Neural progenitor cell (in vitro differentiated cells): ENCODE results near the gene PHEX. TPM values are rescaled to one million over a fixed set of nuclear protein-coding genes. Genes with fewer than 3 reads are reported as not detected.

Source experiments
- DNase-seq: peaks from one replicate; pipeline ENCODE4 v3.0.0-alpha.2; 2016; ENCODE audit warnings: low spot score
- H2AFZ ChIP-seq: fragments of 200-600 bp; sonication (generic); replicated peaks from 2 replicates; pipeline ENCODE4 v1.6.1; 2016; ENCODE audit warnings: antibody characterized with exemption
- H3F3A ChIP-seq: fragments of 200-600 bp; sonication (generic); 2 replicates; pipeline ENCODE4 v1.6.1; 2016; ENCODE audit warnings: antibody characterized with exemption, low read depth
- H3K27ac ChIP-seq: fragments of 200-600 bp; sonication (generic); 2 replicates; pipeline ENCODE4 v1.5.1; 2016; ENCODE audit warnings: mild to moderate bottlenecking
- H3K27me3 ChIP-seq: fragments of 200-600 bp; sonication (generic); 2 replicates; pipeline ENCODE4 v1.6.1; 2016; ENCODE audit warnings: mild to moderate bottlenecking, moderate library complexity
- H3K36me3 ChIP-seq: fragments of 200-600 bp; sonication (generic); 2 replicates; pipeline ENCODE4 v1.5.1; 2016
- H3K4me1 ChIP-seq: fragments of 200-600 bp; sonication (generic); 2 replicates; pipeline ENCODE4 v1.6.1; 2016; ENCODE audit warnings: mixed run types
- H3K4me2 ChIP-seq: fragments of 200-600 bp; sonication (generic); 2 replicates; pipeline ENCODE4 v1.6.1; 2016
- H3K4me3 ChIP-seq: fragments of 200-600 bp; sonication (generic); 2 replicates; pipeline ENCODE4 v1.5.1; 2016
- H3K79me2 ChIP-seq: fragments of 200-600 bp; sonication (generic); 2 replicates; pipeline ENCODE4 v1.6.1; 2016; ENCODE audit warnings: low read depth
- H3K9ac ChIP-seq: fragments of 200-600 bp; sonication (generic); 2 replicates; pipeline ENCODE4 v1.6.1; 2016
- H3K9me3 ChIP-seq: fragments of 200-600 bp; sonication (generic); 2 replicates; pipeline ENCODE4 v1.5.1; 2016; ENCODE audit warnings: low read depth
- H4K20me1 ChIP-seq: fragments of 200-600 bp; sonication (generic); 2 replicates; pipeline ENCODE4 v1.6.1; 2016; ENCODE audit warnings: low read depth
- H3K27ac Mint-ChIP-seq: 3 replicates; pipeline ENCODE4 v1.8.0; 2021; ENCODE audit warnings: mixed read lengths
- H3K27me3 Mint-ChIP-seq: 2 replicates; pipeline ENCODE4 v1.8.0; 2022; ENCODE audit warnings: low read depth, mild to moderate bottlenecking, inconsistent platforms, moderate library complexity, mixed read lengths; ENCODE audit not compliant: insufficient read depth
- H3K36me3 Mint-ChIP-seq: 3 replicates; pipeline ENCODE4 v1.8.0; 2021; ENCODE audit warnings: mixed read lengths
- H3K4me1 Mint-ChIP-seq: 3 replicates; pipeline ENCODE4 v1.8.0; 2021; ENCODE audit warnings: mixed read lengths
- H3K4me3 Mint-ChIP-seq: 3 replicates; pipeline ENCODE4 v1.8.0; 2021; ENCODE audit warnings: mild to moderate bottlenecking, moderate library complexity, mixed read lengths
- H3K9me3 Mint-ChIP-seq: 3 replicates; pipeline ENCODE4 v1.8.0; 2020; ENCODE audit warnings: mixed read lengths
- CTCF ChIP-seq: fragments of 200-600 bp; sonication (generic); IDR thresholded peaks from 2 replicates; pipeline ENCODE4 v1.5.1; 2017; ENCODE audit warnings: antibody characterized with exemption, mild to moderate bottlenecking
- EZH2 ChIP-seq: fragments of 200-600 bp; sonication (generic); IDR thresholded peaks from 2 replicates; pipeline ENCODE4 v1.6.1; 2017; ENCODE audit warnings: antibody characterized with exemption, mild to moderate bottlenecking, moderate library complexity
- EZH2phosphoT487 ChIP-seq: fragments of 200-600 bp; sonication (generic); IDR thresholded peaks from 2 replicates; pipeline ENCODE4 v1.6.1; 2017; ENCODE audit warnings: antibody characterized with exemption
- total RNA-seq: library from RNA; depleted of rRNA; stranded (reverse); fragments of >200 nt; gene quantifications from 2 replicates; pipeline ENCODE4 v1.2.3, GENCODE V29; 2015; ENCODE audit warnings: low replicate concordance

PHEX gene
- total RNA-seq = 0.06 and 0.07 TPM in 2 replicates

- Mint-ChIP-seq H3K4me1 (peaks cover 2% of the 10 kb centered on the region), H3K36me3 (peaks cover 2% of the 10 kb centered on the region)
- no peak within 1 kb of the TSS for H2AFZ ChIP-seq
Measured at GRCh38 chrX:22032084-22032483, at the start of gene PHEX. Gene PHEX (plus strand): TSS chrX:22032325. CDS start chrX:22033006, 681 bp downstream.

DNA sequence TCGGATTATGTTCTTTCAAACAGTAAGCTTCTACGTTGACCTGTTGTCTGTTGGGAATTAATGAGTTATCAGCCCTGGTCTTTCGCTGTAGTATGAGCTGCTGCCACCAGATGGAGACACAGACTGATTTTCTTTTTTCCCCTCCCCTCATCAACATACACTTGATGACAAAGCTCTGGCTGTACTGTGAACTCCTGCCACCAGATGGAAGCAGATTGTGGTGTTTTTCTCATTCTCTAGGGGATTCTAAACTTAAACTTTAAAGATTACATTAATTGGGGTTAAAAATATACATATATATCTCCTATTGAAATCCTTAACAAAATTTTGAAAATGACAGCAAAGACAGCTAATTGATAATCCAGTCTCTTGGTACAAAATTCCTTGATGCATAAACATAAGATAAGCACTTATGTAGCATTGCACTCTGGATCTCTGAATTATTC lies 46.8 kb upstream of the PHEX start:
- Mint-ChIP-seq H3K36me3 (peaks cover 15% of the 10 kb centered on the region), H3K27me3 (peaks cover 3% of the 10 kb centered on the region), H3K4me3 (no peak overlapping the region), H3K4me1 (peaks cover 4% of the 10 kb centered on the region), H3K27ac (no peak overlapping the region), H3K9me3 (no peaks in the 10 kb centered on the region)
- Histone ChIP-seq H3K9ac (no peak overlapping the region), H3K79me2 (no peaks in the 10 kb centered on the region), H3K4me3 (no peak overlapping the region), H3K4me2 (no peak overlapping the region), H2AFZ (no peak overlapping the region), H3F3A (peaks cover 4% of the 10 kb centered on the region), H4K20me1 (no peaks in the 10 kb centered on the region), H3K27ac (no peak overlapping the region), H3K36me3 (no peaks in the 10 kb centered on the region), H3K4me1 (no peaks in the 10 kb centered on the region), H3K27me3 (no peaks in the 10 kb centered on the region), H3K9me3 (no peaks in the 10 kb centered on the region)
- peak; percentile 72 for DNase-seq
- TF ChIP-seq EZH2 (no peak), CTCF (peak; percentile 93)

More at GRCh38 chrX:22032084-22032483, at the start of gene PHEX:
- TF ChIP-seq EZH2 (no peak), EZH2phosphoT487 (no peak), CTCF (no peak)
- H3K9me3 ChIP-seq = peaks cover 5% of the 10 kb centered on the region
- DNase-seq = no peak
- no peaks in the 10 kb centered on the region for H3F3A ChIP-seq
- no peaks in the 10 kb centered on the region for H3K36me3 ChIP-seq
- H3K27ac Mint-ChIP-seq = no peak within 1 kb of the TSS
- no peaks in the 10 kb centered on the region for H3K27me3 Mint-ChIP-seq
- H3K4me1 ChIP-seq = no peaks in the 10 kb centered on the region
- H4K20me1 ChIP-seq = no peaks in the 10 kb centered on the region
- no peak within 1 kb of the TSS for H3K4me3 Mint-ChIP-seq
- no peak within 1 kb of the TSS for H3K4me3 ChIP-seq
- no peak within 1 kb of the TSS for H3K9ac ChIP-seq
- no peak within 1 kb of the TSS for H3K27ac ChIP-seq
- H3K4me2 ChIP-seq = no peak within 1 kb of the TSS
- H3K27me3 ChIP-seq = no peaks in the 10 kb centered on the region
- H3K9me3 Mint-ChIP-seq = peaks cover 6% of the 10 kb centered on the region
- H3K79me2 ChIP-seq = no peaks in the 10 kb centered on the region

DNA sequence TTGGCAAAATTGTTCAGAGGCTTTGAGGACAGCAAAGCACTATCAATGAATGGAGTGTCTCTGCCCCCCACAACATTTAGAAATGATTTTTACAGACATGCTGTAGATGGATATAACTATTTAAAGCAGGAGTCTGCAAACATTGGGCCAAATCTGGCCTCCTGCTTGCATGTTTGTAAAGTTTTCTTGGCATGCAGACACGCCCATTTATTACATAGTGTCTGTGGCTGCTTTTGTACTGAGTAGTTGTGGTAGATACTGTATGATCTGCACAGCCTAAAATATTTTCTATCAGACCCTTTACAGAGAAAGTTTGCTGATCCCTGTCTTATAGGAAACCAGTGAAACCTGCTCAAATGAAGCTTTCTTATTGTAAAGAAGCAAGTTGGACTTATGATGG lies 45.5 kb upstream of the PHEX start:
- peaks cover 4% of the 10 kb centered on the region for H3F3A ChIP-seq
- H3K27ac ChIP-seq = no peak overlapping the region
- Mint-ChIP-seq H3K4me1 (peaks cover 4% of the 10 kb centered on the region), H3K36me3 (peaks cover 17% of the 10 kb centered on the region), H3K27ac (no peak overlapping the region), H3K9me3 (no peaks in the 10 kb centered on the region), H3K27me3 (peaks cover 3% of the 10 kb centered on the region), H3K4me3 (no peak overlapping the region)
- H3K27me3 ChIP-seq = no peaks in the 10 kb centered on the region
- H2AFZ ChIP-seq = no peak overlapping the region
- DNase-seq = no peak
- no peaks in the 10 kb centered on the region for H3K4me1 ChIP-seq
- TF ChIP-seq EZH2phosphoT487 (no peak), EZH2 (no peak), CTCF (no peak)
- no peaks in the 10 kb centered on the region for H3K36me3 ChIP-seq
- no peak overlapping the region for H3K4me2 ChIP-seq
- H3K4me3 ChIP-seq = no peak overlapping the region
- H3K9me3 ChIP-seq = no peaks in the 10 kb centered on the region
- H3K9ac ChIP-seq = no peak overlapping the region
- no peaks in the 10 kb centered on the region for H4K20me1 ChIP-seq
- H3K79me2 ChIP-seq = no peaks in the 10 kb centered on the region
